DOHH2 (cell line): ENCODE measurements around the gene CCT5.

ENCODE experiments used
- EZH2phosphoT487 ChIP-seq: fragments of 200-600 bp; sonication (generic); IDR thresholded peaks from 2 replicates; pipeline ENCODE4 v1.6.1; 2017; ENCODE audit warnings: borderline replicate concordance, mild to moderate bottlenecking, antibody characterized with exemption, low read length, moderate library complexity, mixed read lengths
- TF ChIP-seq, protein P1 (sequence below): fragments of 200-600 bp; sonication (generic); IDR thresholded peaks from one replicate; pipeline ENCODE4 v1.5.1; 2014; ENCODE audit warnings: antibody characterized with exemption, mild to moderate bottlenecking, low read depth, low read length; ENCODE audit not compliant: poor library complexity, severe bottlenecking

DNA sequence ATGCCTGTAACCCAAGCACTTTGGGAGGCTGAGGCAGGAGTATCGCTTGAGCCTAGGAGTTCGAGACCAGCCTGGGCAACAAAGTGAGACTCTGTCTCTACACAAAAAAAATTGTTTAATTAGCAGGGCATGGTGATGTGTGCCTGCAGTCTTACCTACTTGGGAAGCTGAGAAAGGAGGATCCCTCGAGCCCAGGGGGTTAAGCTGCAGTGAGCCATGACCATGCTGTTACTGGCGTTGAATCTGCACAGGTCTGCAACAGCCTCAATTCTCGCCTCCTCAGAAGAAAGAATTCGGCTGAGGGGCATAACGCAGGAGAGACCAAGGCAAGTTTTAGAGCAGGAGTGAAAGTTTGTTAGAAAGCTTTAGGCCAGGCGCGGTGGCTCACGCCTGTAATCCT, 18.0 kb downstream of the CCT5 start:
- TF ChIP-seq EZH2phosphoT487 = no peak
- TF ChIP-seq, protein P1, sequence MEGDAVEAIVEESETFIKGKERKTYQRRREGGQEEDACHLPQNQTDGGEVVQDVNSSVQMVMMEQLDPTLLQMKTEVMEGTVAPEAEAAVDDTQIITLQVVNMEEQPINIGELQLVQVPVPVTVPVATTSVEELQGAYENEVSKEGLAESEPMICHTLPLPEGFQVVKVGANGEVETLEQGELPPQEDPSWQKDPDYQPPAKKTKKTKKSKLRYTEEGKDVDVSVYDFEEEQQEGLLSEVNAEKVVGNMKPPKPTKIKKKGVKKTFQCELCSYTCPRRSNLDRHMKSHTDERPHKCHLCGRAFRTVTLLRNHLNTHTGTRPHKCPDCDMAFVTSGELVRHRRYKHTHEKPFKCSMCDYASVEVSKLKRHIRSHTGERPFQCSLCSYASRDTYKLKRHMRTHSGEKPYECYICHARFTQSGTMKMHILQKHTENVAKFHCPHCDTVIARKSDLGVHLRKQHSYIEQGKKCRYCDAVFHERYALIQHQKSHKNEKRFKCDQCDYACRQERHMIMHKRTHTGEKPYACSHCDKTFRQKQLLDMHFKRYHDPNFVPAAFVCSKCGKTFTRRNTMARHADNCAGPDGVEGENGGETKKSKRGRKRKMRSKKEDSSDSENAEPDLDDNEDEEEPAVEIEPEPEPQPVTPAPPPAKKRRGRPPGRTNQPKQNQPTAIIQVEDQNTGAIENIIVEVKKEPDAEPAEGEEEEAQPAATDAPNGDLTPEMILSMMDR = no peak
